B cell (primary cell): Measurements from ENCODE around the gene TEAD1. TPM values are rescaled to one million over a fixed set of nuclear protein-coding genes. Genes with fewer than 3 reads are reported as not detected.

ENCODE experiments used
- ATAC-seq: fragments of 200-7000 bp; cut with Tn5 transposase; one replicate; pipeline ENCODE4 v1.10.0; 2021; ENCODE audit warnings: low read depth, mild to moderate bottlenecking, moderate number of reproducible peaks, moderate library complexity
- CTCF ChIA-PET: fragments of 350-600 bp; sonication (Branson Sonifier 250); formaldehyde crosslinking; loops from one replicate; lab custom pipeline; 2021; ENCODE audit warnings: antibody characterized with exemption, inconsistent platforms; lab: Charles Lee
- POLR2A ChIA-PET: fragments of 350-600 bp; sonication (Branson Sonifier 250); formaldehyde crosslinking; loops from one replicate; lab custom pipeline; 2021; ENCODE audit warnings: antibody characterized with exemption; lab: Charles Lee
- DNase-seq: peaks from one replicate; pipeline ENCODE4 v3.0.0; 2013
- H2AFZ ChIP-seq: 2 replicates; pipeline ENCODE4 v1.6.1; 2012; ENCODE audit warnings: mild to moderate bottlenecking, low read depth, low read length; ENCODE audit not compliant: insufficient read depth, poor library complexity, severe bottlenecking
- H3K27ac ChIP-seq, 2 donors: 1 replicate in 1 of 2; 2 replicates in 1 of 2; pipeline ENCODE4 v1.5.1; 2012 to 2013; ENCODE audit warnings: low read length in 2 of 2, mild to moderate bottlenecking in 2 of 2, moderate library complexity in 1 of 2
- H3K27me3 ChIP-seq, 4 experiments: fragments of 200-600 bp in 1 of 4; sonication (generic) in 1 of 4; replicated peaks in 1 of 4; 1 replicate in 2 of 4; 2 replicates in 2 of 4; pipeline versions ENCODE4 v1.6.1 to v1.7.0; 2013 to 2016; ENCODE audit warnings: low read length in 3 of 4, mild to moderate bottlenecking in 2 of 4, mixed read lengths in 1 of 4, moderate library complexity in 1 of 4; ENCODE audit not compliant: insufficient read depth in 4 of 4, control insufficient read depth in 3 of 4; ENCODE audit errors: control extremely low read depth in 1 of 4
- H3K36me3 ChIP-seq, 2 experiments: replicated peaks in 1 of 2; 1 replicate in 1 of 2; 2 replicates in 1 of 2; pipeline versions ENCODE4 v1.6.1 to v1.7.1; 2013; ENCODE audit warnings: low read length in 1 of 2; ENCODE audit not compliant: insufficient read depth in 2 of 2, control insufficient read depth in 1 of 2; ENCODE audit errors: control extremely low read depth in 1 of 2, extremely low read depth in 1 of 2
- H3K4me1 ChIP-seq, 2 donors: fragments of 200-600 bp in 1 of 2; sonication (generic) in 1 of 2; 1 replicate in 1 of 2; 2 replicates in 1 of 2; pipeline versions ENCODE4 v1.5.1 to v1.6.1; 2013 to 2017; ENCODE audit warnings: low read length in 2 of 2; ENCODE audit not compliant: control insufficient read depth in 2 of 2, insufficient read depth in 2 of 2
- H3K4me2 ChIP-seq: replicated peaks from 2 replicates; pipeline ENCODE3; 2012; ENCODE audit warnings: mild to moderate bottlenecking, low read depth, low read length; ENCODE audit not compliant: poor library complexity, severe bottlenecking
- H3K4me3 ChIP-seq, 5 experiments: fragments of 200-600 bp in 1 of 5; sonication (generic) in 1 of 5; 1 replicate in 3 of 5; 2 replicates in 2 of 5; pipeline versions ENCODE4 v1.5.1 to v1.7.0; 2011 to 2016; ENCODE audit warnings: low read length in 4 of 5, mild to moderate bottlenecking in 4 of 5, low read depth in 2 of 5, control low read depth in 1 of 5, moderate library complexity in 1 of 5; ENCODE audit not compliant: insufficient read depth in 1 of 5; ENCODE audit errors: control extremely low read depth in 1 of 5, extremely low read depth in 1 of 5
- H3K79me2 ChIP-seq: fragments of 200-600 bp; sonication (generic); one replicate; pipeline ENCODE4 v1.6.0; 2016; ENCODE audit warnings: low read length; ENCODE audit not compliant: control insufficient read depth, insufficient read depth
- H3K9ac ChIP-seq: fragments of 200-600 bp; sonication (generic); 2 replicates; pipeline ENCODE4 v1.6.1; 2017; ENCODE audit warnings: mild to moderate bottlenecking, low read length, moderate library complexity
- H3K9me3 ChIP-seq, 3 donors: one replicate each; pipeline versions ENCODE4 v1.6.1 to v1.7.1; 2013; ENCODE audit warnings: low read length in 2 of 3; ENCODE audit not compliant: control insufficient read depth in 2 of 3, insufficient read depth in 1 of 3; ENCODE audit errors: control extremely low read depth in 1 of 3
- H4K20me1 ChIP-seq: 2 replicates; pipeline ENCODE4 v1.6.0; 2012; ENCODE audit warnings: mild to moderate bottlenecking, low read length; ENCODE audit not compliant: insufficient read depth, control insufficient read depth, poor library complexity, severe bottlenecking
- H3K27ac Mint-ChIP-seq: one replicate; pipeline ENCODE4 v1.8.0; 2021; ENCODE audit warnings: mixed read lengths
- H3K27me3 Mint-ChIP-seq: one replicate; pipeline ENCODE4 v1.8.0; 2021; ENCODE audit warnings: mixed read lengths
- H3K4me1 Mint-ChIP-seq: one replicate; pipeline ENCODE4 v1.8.0; 2021; ENCODE audit warnings: mixed read lengths
- H3K4me3 Mint-ChIP-seq: one replicate; pipeline ENCODE4 v1.8.0; 2021; ENCODE audit warnings: mixed read lengths
- H3K9me3 Mint-ChIP-seq: one replicate; pipeline ENCODE4 v1.8.0; 2022; ENCODE audit warnings: mixed read lengths; ENCODE audit not compliant: insufficient read depth
- EZH2 ChIP-seq: IDR thresholded peaks from 2 replicates; pipeline ENCODE4 v1.6.1; 2012; ENCODE audit warnings: borderline replicate concordance, low read depth, mild to moderate bottlenecking, moderate library complexity, low read length; ENCODE audit not compliant: insufficient read depth, poor library complexity, severe bottlenecking
- WGBS: methylation state at CpG from one replicate; pipeline ENCODE4 v1.1.5; 2013; ENCODE audit warnings: missing lambda C conversion rate; ENCODE audit not compliant: insufficient coverage; 5-methylcytosine and 5-hydroxymethylcytosine counted together
- intact Hi-C: fragments of 100-400 bp; cut with micrococcal nuclease; formaldehyde crosslinking; loops from one replicate; pipeline ENCODE4 v1.10.0; 2022
- polyA plus RNA-seq: library from polyadenylated mRNA; depleted of rRNA; stranded (reverse); fragments of >200 nt; gene quantifications from 2 replicates; pipeline ENCODE4 v1.2.3, GENCODE V29; 2012
- total RNA-seq, 2 donors: library from RNA; stranded (reverse); fragments of 120-200 nt in 1 of 2; gene quantifications; 1 replicate in 1 of 2; 2 replicates in 1 of 2; pipeline versions ENCODE4 v1.2.3 to v1.2.4, GENCODE V29; 2013 to 2022
- TF ChIP-seq, protein P1 (sequence below): fragments of 200-600 bp; IDR thresholded peaks from one replicate; pipeline ENCODE4 v1.8.0; 2022; ENCODE audit warnings: antibody characterized with exemption, mild to moderate bottlenecking

TEAD1 gene
- total and polyA plus RNA-seq, 2 donors (not counting 1 experiment from before 2014, with no cell fraction given), result 0.30 TPM; not detected in 1

DNA sequence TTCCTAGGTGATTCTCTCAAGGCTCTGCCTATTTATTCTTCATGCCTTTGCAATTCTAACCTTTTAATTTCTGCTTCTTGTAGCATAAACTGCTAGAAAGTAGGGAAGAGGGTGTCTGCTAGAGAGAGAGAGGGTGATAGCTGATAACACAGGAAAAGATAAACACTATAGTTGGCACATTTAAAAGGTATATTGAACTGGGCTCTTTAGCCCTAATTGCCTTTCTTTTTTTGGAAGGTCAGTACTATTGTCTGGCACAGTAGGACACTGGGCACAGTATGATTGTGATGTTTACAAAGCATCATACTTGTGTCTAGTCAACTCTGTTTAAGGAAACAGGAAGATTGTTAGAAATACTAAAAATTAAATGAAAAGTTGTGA lies 33.3 kb downstream of the TEAD1 start:
- Histone ChIP-seq H3K4me1 (no peaks in the 10 kb centered on the region), H2AFZ (no peak overlapping the region), H3K36me3 (no peaks in the 10 kb centered on the region), H3K27me3 (no peaks in the 10 kb centered on the region), H3K4me2 (no peak overlapping the region), H3K9me3 (no peaks in the 10 kb centered on the region), H3K4me3 (no peak overlapping the region), H3K27ac (no peak overlapping the region), H3K9ac (no peak overlapping the region), H3K79me2 (no peaks in the 10 kb centered on the region), H4K20me1 (no peaks in the 10 kb centered on the region)
- TF ChIP-seq, protein P1, sequence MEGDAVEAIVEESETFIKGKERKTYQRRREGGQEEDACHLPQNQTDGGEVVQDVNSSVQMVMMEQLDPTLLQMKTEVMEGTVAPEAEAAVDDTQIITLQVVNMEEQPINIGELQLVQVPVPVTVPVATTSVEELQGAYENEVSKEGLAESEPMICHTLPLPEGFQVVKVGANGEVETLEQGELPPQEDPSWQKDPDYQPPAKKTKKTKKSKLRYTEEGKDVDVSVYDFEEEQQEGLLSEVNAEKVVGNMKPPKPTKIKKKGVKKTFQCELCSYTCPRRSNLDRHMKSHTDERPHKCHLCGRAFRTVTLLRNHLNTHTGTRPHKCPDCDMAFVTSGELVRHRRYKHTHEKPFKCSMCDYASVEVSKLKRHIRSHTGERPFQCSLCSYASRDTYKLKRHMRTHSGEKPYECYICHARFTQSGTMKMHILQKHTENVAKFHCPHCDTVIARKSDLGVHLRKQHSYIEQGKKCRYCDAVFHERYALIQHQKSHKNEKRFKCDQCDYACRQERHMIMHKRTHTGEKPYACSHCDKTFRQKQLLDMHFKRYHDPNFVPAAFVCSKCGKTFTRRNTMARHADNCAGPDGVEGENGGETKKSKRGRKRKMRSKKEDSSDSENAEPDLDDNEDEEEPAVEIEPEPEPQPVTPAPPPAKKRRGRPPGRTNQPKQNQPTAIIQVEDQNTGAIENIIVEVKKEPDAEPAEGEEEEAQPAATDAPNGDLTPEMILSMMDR, result no peak
- ATAC-seq, result no peak
- POLR2A ChIA-PET, result no interaction called here
- intact Hi-C loops, result no loop called here
- H3K4me3 Mint-ChIP-seq, result no peak overlapping the region
- H3K9me3 Mint-ChIP-seq, result peaks cover 2% of the 10 kb centered on the region
- no peak overlapping the region for H3K27ac Mint-ChIP-seq
- DNase-seq, result no peak
- H3K4me1 Mint-ChIP-seq, result no peaks in the 10 kb centered on the region
- H3K27me3 Mint-ChIP-seq, result peaks cover 13% of the 10 kb centered on the region
- CTCF ChIA-PET, result no interaction called here

DNA sequence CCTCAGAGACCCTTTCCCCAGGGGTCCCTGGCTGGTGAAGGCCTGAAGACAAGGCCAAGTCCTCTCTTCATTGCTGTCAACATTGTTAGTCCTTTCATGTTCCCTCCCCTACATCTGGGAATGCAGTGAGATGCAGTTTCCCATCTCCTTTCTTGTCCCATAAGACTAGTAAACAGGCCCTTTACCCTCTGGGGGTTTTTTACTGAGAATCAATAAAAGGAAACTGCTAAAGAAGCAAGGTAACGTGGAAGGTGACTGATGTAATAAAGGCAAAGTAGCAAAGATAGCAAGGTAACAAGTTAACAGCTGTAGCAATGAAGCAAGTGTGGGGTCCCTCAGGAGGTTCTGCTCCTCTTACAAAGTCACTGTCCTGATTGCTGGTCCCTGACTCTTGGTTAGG lies 37.3 kb downstream of the TEAD1 start:
- Histone ChIP-seq H3K79me2 (no peaks in the 10 kb centered on the region), H3K36me3 (no peaks in the 10 kb centered on the region), H2AFZ (no peak overlapping the region), H3K9ac (no peak overlapping the region), H3K4me1 (no peaks in the 10 kb centered on the region), H3K4me3 (no peak overlapping the region), H3K4me2 (no peak overlapping the region), H3K27ac (no peak overlapping the region), H3K9me3 (peaks cover 0 to 8% (median 0%) of the 10 kb centered on the region in 3 donors), H4K20me1 (no peaks in the 10 kb centered on the region), H3K27me3 (peaks cover 0 to 2% (median 0%) of the 10 kb centered on the region in 4 experiments)
- Mint-ChIP-seq H3K9me3 (peaks cover 2% of the 10 kb centered on the region), H3K4me3 (no peak overlapping the region), H3K27me3 (peaks cover 11% of the 10 kb centered on the region), H3K4me1 (no peaks in the 10 kb centered on the region), H3K27ac (no peak overlapping the region)
- ChIA-PET CTCF (no interaction called here), POLR2A (no interaction called here)
- DNase-seq, result no peak
- ATAC-seq, result no peak
- WGBS, result no CpG with 5 or more reads among the region's 1 CpG
- intact Hi-C loops, result no loop called here
- no peak for TF ChIP-seq EZH2
- TF ChIP-seq, protein P1, result no peak
